HG02852 (cell line): ENCODE results near the gene DCST1.

Source experiments
- ATAC-seq: cut with Tn5 transposase; IDR thresholded peaks from one replicate; pipeline ENCODE4 v1.9.1; 2021; ENCODE audit warnings: mild to moderate bottlenecking, moderate library complexity; ENCODE audit not compliant: unreplicated experiment

DCST1 gene

GRCh38 chr1:155001425-155001674 lies 32.3 kb upstream of the DCST1 start:
- no peak for ATAC-seq

GRCh38 chr1:155001675-155002463 lies 31.8 kb upstream of the DCST1 start:
- ATAC-seq: peak; percentile 46

- no peak for ATAC-seq
Observed at GRCh38 chr1:155002464-155003226, 31.0 kb upstream of the DCST1 start, which contains the start of gene ZBTB7B. Gene ZBTB7B, plus strand, starts transcription at chr1:155002802. Its CDS starts 11,859 bp downstream, at chr1:155014661.

DNA sequence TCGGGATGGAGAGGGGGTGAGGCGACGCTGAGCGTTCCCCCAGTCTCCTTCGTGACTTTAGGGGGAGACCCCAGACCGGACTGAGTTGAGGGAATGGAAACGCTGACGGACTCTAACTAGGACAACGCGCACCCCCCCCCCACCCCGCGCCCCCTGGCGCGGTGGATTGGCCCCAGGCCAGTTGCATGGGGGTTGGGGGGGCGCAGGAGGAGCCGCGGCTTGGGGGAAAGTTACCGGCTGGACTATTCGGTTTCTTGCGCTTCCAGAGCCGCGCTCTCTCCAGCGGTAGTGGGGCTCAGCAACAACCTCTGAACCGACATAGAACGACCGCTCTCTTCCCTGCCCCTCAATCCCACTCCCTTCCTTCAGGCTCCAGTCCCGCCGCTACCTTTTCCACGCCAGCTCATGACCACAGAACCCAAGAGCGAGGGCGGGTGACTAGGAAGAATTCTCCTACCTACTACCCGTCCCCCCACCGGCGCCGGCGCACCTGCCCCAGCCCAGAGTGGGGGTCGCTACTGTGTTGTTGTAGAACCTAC lies 30.3 kb upstream of the DCST1 start:
- ATAC-seq: no peak

GRCh38 chr1:155003766-155004351 lies 29.8 kb upstream of the DCST1 start:
- ATAC-seq: no peak

- no peak for ATAC-seq
Observed at GRCh38 chr1:155004352-155005075, 29.1 kb upstream of the DCST1 start.

- ATAC-seq: no peak
Observed at GRCh38 chr1:155005076-155006011, 28.3 kb upstream of the DCST1 start.

- no peak for ATAC-seq
Observed at GRCh38 chr1:155006601-155007101, 27.0 kb upstream of the DCST1 start.

DNA sequence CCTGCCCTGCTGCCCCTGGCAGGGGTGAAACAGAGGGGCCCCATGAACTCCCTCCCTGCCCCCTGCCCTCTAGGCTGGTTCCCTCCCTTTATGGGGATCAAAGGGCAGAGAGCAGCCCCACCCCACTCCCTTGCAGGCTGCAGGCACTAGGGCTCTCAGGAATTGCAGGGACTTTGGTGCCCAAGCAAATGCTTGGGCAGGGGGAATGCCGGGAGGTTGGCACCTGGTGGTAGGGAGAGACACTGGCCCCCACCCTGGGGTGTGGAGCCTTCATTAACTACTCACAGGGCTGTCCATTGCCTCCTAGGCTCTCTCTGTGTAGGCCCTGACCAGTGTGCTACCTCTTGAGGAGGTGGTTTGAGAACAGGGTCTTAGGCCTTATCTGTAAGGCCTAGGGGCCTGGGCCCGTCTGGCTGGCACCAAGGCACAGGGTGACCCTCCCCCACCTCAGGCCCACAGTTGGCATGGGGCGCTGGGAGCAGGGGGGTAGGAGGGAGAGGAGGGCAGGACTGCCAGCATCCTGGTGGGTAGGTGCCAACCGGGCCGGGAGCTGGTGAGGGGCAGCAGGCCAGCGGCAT lies 26.3 kb upstream of the DCST1 start:
- ATAC-seq: no peak

- ATAC-seq: no peak
Observed at GRCh38 chr1:155008015-155008941, 25.3 kb upstream of the DCST1 start.

GRCh38 chr1:155009221-155009711 lies 24.4 kb upstream of the DCST1 start:
- no peak for ATAC-seq

DNA sequence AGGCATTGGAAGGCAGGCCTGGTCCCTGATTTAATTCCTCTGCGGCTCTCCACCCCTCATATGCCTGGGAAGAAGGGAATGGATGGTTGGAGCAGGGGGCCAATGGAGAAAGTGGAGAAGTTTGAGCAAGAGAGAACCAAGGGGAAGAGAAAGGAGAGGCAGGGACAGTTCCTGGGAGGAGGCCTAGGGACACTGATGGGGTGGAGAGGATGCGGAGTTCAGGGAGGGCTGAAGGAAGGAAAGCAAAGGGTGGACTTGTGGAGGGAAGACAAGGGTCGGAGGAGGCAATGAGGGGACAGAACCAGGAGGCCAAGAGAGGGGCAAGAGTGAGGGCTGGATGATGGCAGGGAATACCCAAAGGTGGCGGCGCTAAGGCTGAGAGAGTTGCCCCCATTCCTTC lies 23.9 kb upstream of the DCST1 start:
- ATAC-seq: no peak

- no peak for ATAC-seq
Observed at GRCh38 chr1:155010211-155010918, 23.3 kb upstream of the DCST1 start.

DNA sequence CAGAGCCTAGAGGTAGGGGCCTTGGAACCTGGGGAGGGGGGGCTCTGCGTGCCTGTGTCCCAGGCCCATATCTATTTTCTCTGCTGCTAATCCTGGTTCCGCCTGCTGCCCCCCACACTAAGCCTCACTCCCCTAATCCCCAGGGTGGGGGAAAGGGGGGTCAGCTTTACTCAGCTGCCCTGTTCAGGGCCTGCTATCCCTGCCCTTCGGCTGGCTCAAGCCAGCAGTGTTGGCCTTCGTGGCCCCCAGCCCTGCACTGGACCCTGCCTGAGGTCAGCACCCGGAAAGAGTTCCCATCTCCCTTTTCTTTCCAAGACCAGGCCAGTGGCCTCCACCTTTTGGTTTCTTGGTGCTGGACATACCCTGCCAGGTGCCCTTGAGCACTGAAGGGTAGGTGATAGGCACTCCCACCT lies 22.6 kb upstream of the DCST1 start:
- ATAC-seq: no peak

DNA sequence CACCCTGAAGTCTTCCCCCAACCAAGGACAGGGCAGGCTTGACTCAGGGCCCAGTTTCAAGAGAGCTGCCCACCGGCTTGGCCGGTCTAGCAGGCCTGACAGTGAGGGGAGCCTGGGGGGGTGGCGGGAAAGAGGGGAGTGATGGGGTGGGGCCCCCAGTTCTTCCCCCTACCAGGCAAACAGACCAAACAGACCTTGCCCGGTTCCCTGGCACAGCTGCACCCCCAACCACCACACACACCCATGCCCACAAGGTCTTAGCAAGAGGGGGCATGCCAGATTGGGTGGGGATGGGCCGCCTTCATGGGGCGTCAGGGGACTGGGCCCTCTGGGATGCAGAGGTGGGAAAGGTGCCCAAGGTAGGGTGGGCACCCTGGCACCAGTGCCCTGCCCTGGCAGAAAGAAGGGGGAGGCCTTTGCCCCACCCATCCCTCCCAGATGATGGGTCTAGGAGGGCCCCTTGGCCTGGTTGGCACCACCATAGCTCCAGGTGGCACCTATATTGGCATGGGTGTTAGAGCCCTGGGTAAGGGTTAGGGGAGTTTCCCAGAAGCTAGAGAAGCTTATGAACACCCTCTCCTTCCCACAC lies 22.1 kb upstream of the DCST1 start:
- ATAC-seq: no peak

GRCh38 chr1:155012026-155012546 lies 21.5 kb upstream of the DCST1 start:
- no peak for ATAC-seq
